ENCODE results near the gene F2.

Gene F2

DNA sequence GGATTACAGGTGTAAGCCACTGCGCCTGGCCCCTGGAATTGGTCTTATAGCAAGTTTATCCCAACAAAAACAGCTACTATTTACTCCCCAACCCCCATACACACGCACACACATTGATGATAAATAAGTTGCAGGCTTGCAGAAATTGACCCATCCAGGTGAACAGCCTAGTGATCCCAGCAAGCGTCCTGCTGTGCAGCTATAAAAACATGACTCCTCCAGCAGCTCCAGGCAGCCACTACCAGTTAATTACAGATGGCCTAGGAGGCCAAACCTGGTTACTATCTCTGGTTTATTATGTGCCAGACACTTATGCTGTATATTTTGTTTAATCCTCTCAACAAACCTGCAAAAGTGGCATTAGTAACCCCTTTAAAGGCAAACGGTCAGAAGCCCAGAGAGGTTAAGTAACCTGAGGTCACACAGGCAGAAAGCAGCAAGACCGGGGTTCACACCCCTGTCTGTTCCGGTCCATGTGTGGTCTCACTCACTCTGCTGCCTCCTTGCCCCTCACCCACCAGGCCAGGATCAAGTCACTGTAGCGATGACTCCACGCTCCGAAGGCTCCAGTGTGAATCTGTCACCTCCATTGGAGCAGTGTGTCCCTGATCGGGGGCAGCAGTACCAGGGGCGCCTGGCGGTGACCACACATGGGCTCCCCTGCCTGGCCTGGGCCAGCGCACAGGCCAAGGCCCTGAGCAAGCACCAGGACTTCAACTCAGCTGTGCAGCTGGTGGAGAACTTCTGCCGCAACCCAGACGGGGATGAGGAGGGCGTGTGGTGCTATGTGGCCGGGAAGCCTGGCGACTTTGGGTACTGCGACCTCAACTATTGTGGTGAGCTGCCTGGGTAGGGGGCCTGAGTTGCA lies 6.6 kb downstream of the F2 start:
- H3K36me3 ChIP-seq (ENCODE audit: control insufficient read depth, insufficient read depth, low read length): no peaks in the 10 kb centered on the region

DNA sequence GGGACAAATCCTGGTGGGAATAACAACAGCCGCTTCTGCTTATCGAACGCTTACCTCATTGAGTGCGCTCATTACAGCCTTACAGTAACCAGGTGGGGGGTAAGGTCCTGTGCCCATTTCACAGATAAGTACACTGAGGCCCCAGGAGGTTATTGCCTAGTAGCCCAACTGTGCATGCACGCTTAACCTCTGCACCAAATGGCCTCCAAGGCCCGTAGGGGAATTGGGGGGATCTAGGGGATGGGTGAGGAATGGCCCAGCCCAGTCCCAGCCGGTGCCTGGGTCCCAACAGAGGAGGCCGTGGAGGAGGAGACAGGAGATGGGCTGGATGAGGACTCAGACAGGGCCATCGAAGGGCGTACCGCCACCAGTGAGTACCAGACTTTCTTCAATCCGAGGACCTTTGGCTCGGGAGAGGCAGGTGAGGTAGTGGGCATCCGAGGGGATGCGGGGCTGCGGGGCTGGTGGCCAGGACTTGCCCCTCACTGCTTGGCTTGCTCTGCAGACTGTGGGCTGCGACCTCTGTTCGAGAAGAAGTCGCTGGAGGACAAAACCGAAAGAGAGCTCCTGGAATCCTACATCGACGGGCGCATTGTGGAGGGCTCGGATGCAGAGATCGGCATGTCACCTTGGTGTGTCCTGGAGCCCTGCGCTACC lies 7.3 kb downstream of the F2 start:
- Histone ChIP-seq H3K9ac (ENCODE audit: low read length) (no peak overlapping the region), H3K36me3 (ENCODE audit: control insufficient read depth, insufficient read depth, low read length) (no peaks in the 10 kb centered on the region), H3K4me1 (ENCODE audit: control insufficient read depth, insufficient read depth, low read length) (no peaks in the 10 kb centered on the region), H3K4me3 (ENCODE audit: low read length) (no peak overlapping the region), H3K27me3 (ENCODE audit: control insufficient read depth, insufficient read depth, low read length) (no peaks in the 10 kb centered on the region), H3K27ac (ENCODE audit: low read depth, low read length) (no peak overlapping the region)

More for the DNA sequence above, 6.6 kb downstream of the F2 start:
- H3K4me3 ChIP-seq (ENCODE audit: low read length): no peak overlapping the region
- no peak overlapping the region for H3K27ac ChIP-seq (ENCODE audit: low read depth, low read length)
- H3K9ac ChIP-seq (ENCODE audit: low read length): no peak overlapping the region
- no peaks in the 10 kb centered on the region for H3K27me3 ChIP-seq (ENCODE audit: control insufficient read depth, insufficient read depth, low read length)
- no peaks in the 10 kb centered on the region for H3K4me1 ChIP-seq (ENCODE audit: control insufficient read depth, insufficient read depth, low read length)

DNA sequence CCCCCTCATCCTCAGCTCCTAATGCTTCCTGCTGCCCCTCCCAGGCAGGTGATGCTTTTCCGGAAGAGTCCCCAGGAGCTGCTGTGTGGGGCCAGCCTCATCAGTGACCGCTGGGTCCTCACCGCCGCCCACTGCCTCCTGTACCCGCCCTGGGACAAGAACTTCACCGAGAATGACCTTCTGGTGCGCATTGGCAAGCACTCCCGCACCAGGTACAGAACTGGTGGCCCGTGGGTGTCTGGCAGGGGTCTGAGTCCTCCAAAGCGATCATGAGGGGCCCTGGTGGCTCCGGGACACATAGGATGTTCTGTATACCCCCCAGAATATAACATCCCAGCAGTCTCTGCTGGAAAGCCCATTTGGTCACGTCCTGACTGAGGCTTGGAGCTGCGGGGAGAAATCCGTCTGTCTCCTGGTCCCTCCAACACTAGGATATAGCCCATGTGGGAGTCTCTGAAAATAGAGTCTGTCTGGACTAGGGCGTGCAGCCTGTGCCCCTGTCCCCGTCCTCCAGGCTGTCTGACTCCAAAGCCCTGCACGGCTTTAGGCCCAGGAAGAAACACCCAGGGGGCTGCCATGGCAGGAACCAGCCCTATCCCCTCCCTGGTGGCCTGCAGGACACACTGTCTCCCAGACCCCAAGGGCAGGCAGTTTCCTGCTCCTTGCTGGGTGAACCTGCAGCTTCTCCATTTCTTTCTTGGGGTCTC lies 9.1 kb downstream of the F2 start:
- no peaks in the 10 kb centered on the region for H3K36me3 ChIP-seq (ENCODE audit: control insufficient read depth, insufficient read depth, low read length)
- H3K27me3 ChIP-seq (ENCODE audit: control insufficient read depth, insufficient read depth, low read length): no peaks in the 10 kb centered on the region
- H3K4me3 ChIP-seq (ENCODE audit: low read length): no peak overlapping the region
- no peak overlapping the region for H3K9ac ChIP-seq (ENCODE audit: low read length)
- no peak overlapping the region for H3K27ac ChIP-seq (ENCODE audit: low read depth, low read length)
- no peaks in the 10 kb centered on the region for H3K4me1 ChIP-seq (ENCODE audit: control insufficient read depth, insufficient read depth, low read length)

DNA sequence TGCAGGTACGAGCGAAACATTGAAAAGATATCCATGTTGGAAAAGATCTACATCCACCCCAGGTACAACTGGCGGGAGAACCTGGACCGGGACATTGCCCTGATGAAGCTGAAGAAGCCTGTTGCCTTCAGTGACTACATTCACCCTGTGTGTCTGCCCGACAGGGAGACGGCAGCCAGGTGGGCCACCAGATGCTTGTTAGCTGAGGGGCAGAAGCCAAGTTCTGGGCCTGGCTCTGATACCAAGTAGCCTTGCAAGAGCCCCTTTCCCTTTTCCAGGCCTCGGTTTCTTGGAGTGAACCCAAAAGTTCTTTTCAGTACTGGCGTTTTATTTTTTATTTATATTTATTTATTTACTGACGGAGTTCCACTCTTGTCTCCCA lies 9.6 kb downstream of the F2 start:
- Histone ChIP-seq H3K36me3 (ENCODE audit: control insufficient read depth, insufficient read depth, low read length) (no peaks in the 10 kb centered on the region), H3K4me1 (ENCODE audit: control insufficient read depth, insufficient read depth, low read length) (no peaks in the 10 kb centered on the region), H3K4me3 (ENCODE audit: low read length) (no peak overlapping the region), H3K27me3 (ENCODE audit: control insufficient read depth, insufficient read depth, low read length) (no peaks in the 10 kb centered on the region), H3K9ac (ENCODE audit: low read length) (no peak overlapping the region), H3K27ac (ENCODE audit: low read depth, low read length) (no peak overlapping the region)

DNA sequence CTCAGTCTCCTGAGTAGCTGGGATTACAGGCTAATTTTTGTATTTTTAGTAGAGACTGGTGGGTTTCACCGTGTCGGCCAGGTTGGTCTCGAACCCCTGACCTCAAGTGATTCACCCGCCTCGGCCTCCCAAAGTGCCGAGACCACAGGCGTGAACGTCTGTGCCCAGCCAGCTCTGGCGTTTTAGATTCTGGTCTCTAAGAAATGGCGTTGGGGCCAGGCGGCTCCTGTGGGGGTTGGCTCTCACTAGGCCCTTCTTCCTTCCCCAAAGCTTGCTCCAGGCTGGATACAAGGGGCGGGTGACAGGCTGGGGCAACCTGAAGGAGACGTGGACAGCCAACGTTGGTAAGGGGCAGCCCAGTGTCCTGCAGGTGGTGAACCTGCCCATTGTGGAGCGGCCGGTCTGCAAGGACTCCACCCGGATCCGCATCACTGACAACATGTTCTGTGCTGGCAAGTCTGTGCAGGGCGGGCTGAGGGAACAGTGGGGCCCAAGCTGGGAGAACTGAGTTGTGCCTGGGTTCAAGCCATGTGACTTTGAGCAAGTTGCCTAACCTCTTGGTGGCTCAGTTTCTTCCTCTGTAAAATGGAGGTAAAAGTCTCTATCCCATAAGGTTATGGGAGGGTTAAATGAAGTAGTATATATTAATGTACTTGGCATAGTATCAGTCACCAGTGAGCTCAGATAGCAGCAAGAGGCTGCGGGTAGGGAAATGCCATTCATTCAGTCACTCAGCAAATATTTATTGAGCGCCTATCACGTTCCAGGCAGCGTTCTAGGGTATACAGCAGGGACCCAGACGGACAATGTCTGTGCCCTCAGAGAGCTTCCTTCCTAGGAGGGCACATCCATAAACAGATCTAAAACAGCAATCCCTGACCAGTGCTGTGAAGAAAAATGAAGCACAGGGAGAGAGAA lies 10.4 kb downstream of the F2 start:
- no peak overlapping the region for H3K9ac ChIP-seq (ENCODE audit: low read length)
- no peak overlapping the region for H3K27ac ChIP-seq (ENCODE audit: low read depth, low read length)
- no peaks in the 10 kb centered on the region for H3K36me3 ChIP-seq (ENCODE audit: control insufficient read depth, insufficient read depth, low read length)
- H3K4me3 ChIP-seq (ENCODE audit: low read length): no peak overlapping the region
- no peaks in the 10 kb centered on the region for H3K4me1 ChIP-seq (ENCODE audit: control insufficient read depth, insufficient read depth, low read length)
- H3K27me3 ChIP-seq (ENCODE audit: control insufficient read depth, insufficient read depth, low read length): no peaks in the 10 kb centered on the region

DNA sequence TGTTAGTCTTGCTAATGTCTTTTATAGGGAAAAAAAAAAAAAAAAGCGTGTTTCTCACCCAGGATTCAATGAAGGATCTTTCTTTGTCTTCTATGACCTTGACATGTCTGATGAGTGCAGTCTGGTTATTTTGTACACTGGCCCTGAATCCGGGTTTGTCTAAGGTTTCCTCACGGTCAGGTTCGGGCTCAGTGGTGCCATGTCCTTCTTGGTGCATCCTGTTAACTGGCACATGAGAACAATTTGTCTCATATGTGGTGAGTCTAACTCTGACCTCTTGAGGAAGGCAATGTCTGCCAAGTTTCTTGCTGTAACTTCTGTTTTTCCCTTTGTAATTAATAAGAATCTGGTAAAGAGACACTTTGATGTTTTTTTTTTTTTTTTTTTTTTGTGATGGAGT lies 12.5 kb downstream of the F2 start:
- no peaks in the 10 kb centered on the region for H3K27me3 ChIP-seq (ENCODE audit: control insufficient read depth, insufficient read depth, low read length)
- no peak overlapping the region for H3K9ac ChIP-seq (ENCODE audit: low read length)
- H3K27ac ChIP-seq (ENCODE audit: low read depth, low read length): no peak overlapping the region
- H3K4me3 ChIP-seq (ENCODE audit: low read length): no peak overlapping the region
- H3K36me3 ChIP-seq (ENCODE audit: control insufficient read depth, insufficient read depth, low read length): no peaks in the 10 kb centered on the region
- no peaks in the 10 kb centered on the region for H3K4me1 ChIP-seq (ENCODE audit: control insufficient read depth, insufficient read depth, low read length)

DNA sequence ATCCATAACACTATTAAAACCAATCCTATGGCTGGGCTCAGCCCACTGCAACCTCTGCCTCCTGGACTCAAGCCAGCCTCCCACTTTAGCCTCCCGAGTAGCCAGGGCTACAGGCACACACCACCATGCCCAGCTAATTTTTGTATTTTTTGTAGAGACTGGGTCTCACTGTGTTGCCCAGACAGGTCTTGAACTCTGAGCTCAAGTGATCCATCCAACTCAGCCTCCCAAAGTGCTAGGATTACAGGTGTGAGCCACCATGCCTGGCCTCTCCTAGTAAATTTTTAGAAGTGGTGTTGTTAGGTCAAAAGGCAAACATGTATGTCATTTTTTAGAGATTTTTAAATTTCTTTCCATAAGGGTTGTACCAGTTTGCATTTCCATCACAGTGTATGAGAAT lies 14.2 kb downstream of the F2 start:
- no peak overlapping the region for H3K27ac ChIP-seq (ENCODE audit: low read depth, low read length)

DNA sequence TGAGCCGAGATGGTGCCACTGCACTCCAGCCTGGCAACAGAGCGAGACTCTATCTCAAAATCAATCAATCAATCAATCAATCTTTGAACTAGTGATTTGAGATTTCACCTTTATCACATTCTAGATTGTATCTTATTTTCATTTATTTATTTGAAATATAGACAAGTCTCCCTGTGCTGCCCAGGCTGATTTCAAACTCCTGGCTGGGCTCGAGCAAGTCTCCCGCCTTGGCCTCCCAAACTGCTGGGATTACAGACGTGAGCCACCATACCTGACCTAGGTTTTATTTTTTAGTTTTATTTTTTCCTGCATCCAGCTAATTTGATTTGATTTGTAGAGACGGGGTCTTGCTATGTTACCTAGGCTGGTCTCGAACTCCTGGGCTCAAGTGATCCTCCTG lies 17.1 kb downstream of the F2 start:
- no peaks in the 10 kb centered on the region for H3K36me3 ChIP-seq (ENCODE audit: control insufficient read depth, insufficient read depth, low read length)
- H3K27ac ChIP-seq (ENCODE audit: low read depth, low read length): no peak overlapping the region
- H3K4me1 ChIP-seq (ENCODE audit: control insufficient read depth, insufficient read depth, low read length): no peaks in the 10 kb centered on the region
- no peaks in the 10 kb centered on the region for H3K27me3 ChIP-seq (ENCODE audit: control insufficient read depth, insufficient read depth, low read length)
- no peak overlapping the region for H3K4me3 ChIP-seq (ENCODE audit: low read length)
- H3K9ac ChIP-seq (ENCODE audit: low read length): no peak overlapping the region

More for the DNA sequence above, 14.2 kb downstream of the F2 start:
- Histone ChIP-seq H3K4me1 (ENCODE audit: control insufficient read depth, insufficient read depth, low read length) (no peaks in the 10 kb centered on the region), H3K4me3 (ENCODE audit: low read length) (no peak overlapping the region), H3K36me3 (ENCODE audit: control insufficient read depth, insufficient read depth, low read length) (no peaks in the 10 kb centered on the region), H3K9ac (ENCODE audit: low read length) (no peak overlapping the region), H3K27me3 (ENCODE audit: control insufficient read depth, insufficient read depth, low read length) (no peaks in the 10 kb centered on the region)

DNA sequence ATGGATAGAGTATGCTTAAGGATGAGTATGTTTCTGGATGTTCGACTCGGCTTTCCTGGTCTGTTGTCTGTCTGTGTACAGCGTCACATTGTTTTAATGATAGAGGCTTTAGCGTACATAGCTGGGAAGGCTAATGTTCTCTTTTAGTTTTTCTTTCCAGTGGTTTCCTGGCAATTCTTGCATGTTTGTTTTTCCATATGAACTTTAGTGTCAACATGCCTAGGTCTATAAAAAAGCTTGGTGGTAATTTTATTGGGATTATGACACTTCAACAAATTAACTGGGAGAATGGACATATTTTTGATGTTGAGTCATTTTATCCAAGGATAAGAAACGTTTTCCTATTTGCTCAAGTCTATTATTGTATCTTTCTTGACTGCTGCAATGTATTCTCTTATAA lies 17.6 kb downstream of the F2 start:
- Histone ChIP-seq H3K27me3 (ENCODE audit: control insufficient read depth, insufficient read depth, low read length) (no peaks in the 10 kb centered on the region), H3K4me3 (ENCODE audit: low read length) (no peak overlapping the region), H3K4me1 (ENCODE audit: control insufficient read depth, insufficient read depth, low read length) (no peaks in the 10 kb centered on the region), H3K9ac (ENCODE audit: low read length) (no peak overlapping the region), H3K27ac (ENCODE audit: low read depth, low read length) (no peak overlapping the region), H3K36me3 (ENCODE audit: control insufficient read depth, insufficient read depth, low read length) (no peaks in the 10 kb centered on the region)

DNA sequence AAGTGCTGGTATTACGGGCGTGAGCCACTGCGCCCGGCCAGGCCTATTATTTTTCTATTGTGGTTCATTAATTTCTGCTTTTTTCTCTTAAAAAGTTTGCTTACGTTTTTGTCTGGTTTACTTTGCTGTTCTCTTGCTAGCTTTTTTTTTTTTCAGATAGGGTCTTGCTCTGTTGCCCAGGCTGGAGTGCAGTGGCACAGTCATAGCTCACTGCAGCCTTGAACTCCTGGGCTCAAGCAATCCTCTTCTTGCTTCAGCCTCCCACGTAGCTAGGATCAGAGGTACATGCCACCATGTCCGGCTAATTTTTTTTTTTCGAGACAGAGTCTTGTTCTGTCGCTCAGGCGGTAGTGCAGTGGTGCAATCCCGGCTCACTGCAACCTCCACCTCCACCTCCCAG lies 18.7 kb downstream of the F2 start:
- Histone ChIP-seq H3K36me3 (ENCODE audit: control insufficient read depth, insufficient read depth, low read length) (no peaks in the 10 kb centered on the region), H3K4me1 (ENCODE audit: control insufficient read depth, insufficient read depth, low read length) (no peaks in the 10 kb centered on the region), H3K27ac (ENCODE audit: low read depth, low read length) (no peak overlapping the region), H3K4me3 (ENCODE audit: low read length) (no peak overlapping the region), H3K27me3 (ENCODE audit: control insufficient read depth, insufficient read depth, low read length) (no peaks in the 10 kb centered on the region), H3K9ac (ENCODE audit: low read length) (no peak overlapping the region)

DNA sequence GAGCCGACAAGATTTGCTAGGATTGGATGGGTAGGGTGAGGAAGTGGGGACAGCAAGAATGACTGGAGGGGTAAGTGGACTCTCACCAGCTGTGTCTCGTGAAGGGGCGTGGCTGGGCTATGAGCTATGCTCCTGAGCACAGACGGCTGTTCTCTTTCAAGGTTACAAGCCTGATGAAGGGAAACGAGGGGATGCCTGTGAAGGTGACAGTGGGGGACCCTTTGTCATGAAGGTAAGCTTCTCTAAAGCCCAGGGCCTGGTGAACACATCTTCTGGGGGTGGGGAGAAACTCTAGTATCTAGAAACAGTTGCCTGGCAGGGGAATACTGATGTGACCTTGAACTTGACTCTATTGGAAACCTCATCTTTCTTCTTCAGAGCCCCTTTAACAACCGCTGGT lies 19.9 kb downstream of the F2 start:
- H3K27me3 ChIP-seq (ENCODE audit: control insufficient read depth, insufficient read depth, low read length): no peaks in the 10 kb centered on the region
- H3K36me3 ChIP-seq (ENCODE audit: control insufficient read depth, insufficient read depth, low read length): peaks cover 2% of the 10 kb centered on the region
- no peak overlapping the region for H3K9ac ChIP-seq (ENCODE audit: low read length)
- H3K4me1 ChIP-seq (ENCODE audit: control insufficient read depth, insufficient read depth, low read length): no peaks in the 10 kb centered on the region
- H3K27ac ChIP-seq (ENCODE audit: low read depth, low read length): no peak overlapping the region
- H3K4me3 ChIP-seq (ENCODE audit: low read length): no peak overlapping the region

Measured in rectal smooth muscle tissue (tissue), 1 donor.